Measurements from ENCODE around the gene PHKG2.
A peak's percentile ranks its signal among the peaks of the same experiment; 100 is the strongest.

PHKG2 gene

GRCh38 chr16:30780549-30780948 lies 32.3 kb downstream of the PHKG2 start:
- no peak for TF ChIP-seq CTCF (IDR thresholded peaks at IDR 0.05; ENCODE audit: control insufficient read depth, extremely low read depth, insufficient read depth)
- no peak for DNase-seq (ENCODE audit: low read depth)
- H3K4me3 ChIP-seq (ENCODE audit: low read depth, low read length), result no peak overlapping the region

GRCh38 chr16:30782486-30783279 lies 34.5 kb downstream of the PHKG2 start:
- DNase-seq (ENCODE audit: low read depth), result no peak
- no peak overlapping the region for H3K4me3 ChIP-seq (ENCODE audit: low read depth, low read length)

GRCh38 chr16:30783280-30784109 lies 35.3 kb downstream of the PHKG2 start:
- no peak overlapping the region for H3K4me3 ChIP-seq (ENCODE audit: low read depth, low read length)
- TF ChIP-seq CTCF (IDR thresholded peaks at IDR 0.05; ENCODE audit: control insufficient read depth, extremely low read depth, insufficient read depth), result no peak

More at GRCh38 chr16:30782486-30783279, 34.5 kb downstream of the PHKG2 start:
- no peak for TF ChIP-seq CTCF (IDR thresholded peaks at IDR 0.05; ENCODE audit: control insufficient read depth, extremely low read depth, insufficient read depth)

GRCh38 chr16:30784215-30784614 lies 36.0 kb downstream of the PHKG2 start:
- DNase-seq (ENCODE audit: low read depth), result no peak
- H3K4me3 ChIP-seq (ENCODE audit: low read depth, low read length), result no peak overlapping the region
- TF ChIP-seq CTCF (IDR thresholded peaks at IDR 0.05; ENCODE audit: control insufficient read depth, extremely low read depth, insufficient read depth), result no peak

More at GRCh38 chr16:30783280-30784109, 35.3 kb downstream of the PHKG2 start:
- no peak for DNase-seq (ENCODE audit: low read depth)

- DNase-seq (ENCODE audit: low read depth), result no peak
- H3K4me3 ChIP-seq (ENCODE audit: low read depth, low read length), result peak overlapping the region; percentile 85
- no peak for TF ChIP-seq CTCF (IDR thresholded peaks at IDR 0.05; ENCODE audit: control insufficient read depth, extremely low read depth, insufficient read depth)
Measured at GRCh38 chr16:30785126-30786106, 37.2 kb downstream of the PHKG2 start.

All from LNCaP clone FGC (cell line).